ENCODE results near the gene IKZF3. TPM values are rescaled to one million over a fixed set of nuclear protein-coding genes. Genes with fewer than 3 reads are reported as not detected.

IKZF3 gene
- total RNA-seq, 1 experiment from 2014 or later: 0.81 TPM

GRCh38 chr17:39754161-39754957 is 109.8 kb downstream of the IKZF3 start (continued):
- TF ChIP-seq ARID4B (CRISPR knock-in tag; IDR thresholded peaks at IDR 0.05; ENCODE audit: borderline replicate concordance): peak; percentile 70
- peak; percentile 98 for TF ChIP-seq CTCF (IDR thresholded peaks at IDR 0.05)
- peak; percentile 43 for TF ChIP-seq FOXK1 (CRISPR knock-in tag; IDR thresholded peaks at IDR 0.05)
- TF ChIP-seq ETV6 (CRISPR knock-in tag; IDR thresholded peaks at IDR 0.05): peak; percentile 90; the same call in 1 of the 2 replicates
- no peak for TF ChIP-seq ZNF317 (CRISPR knock-in tag; IDR thresholded peaks at IDR 0.05; ENCODE audit: borderline replicate concordance, low read depth)
- TF ChIP-seq NFYB (CRISPR knock-in tag; conservative IDR thresholded peaks at IDR 0.05; ENCODE audit: low read depth): no peak; the same call in 1 of the 2 replicates
- TF ChIP-seq GTF2I (CRISPR knock-in tag; conservative IDR thresholded peaks at IDR 0.05): no peak
- 0 out of 2 replicates have a peak, but pooled peaks have one; percentile 33 for TF ChIP-seq JUN (CRISPR knock-in tag; IDR thresholded peaks at IDR 0.05)
- no peak for TF ChIP-seq ZBTB43 (CRISPR knock-in tag; IDR thresholded peaks at IDR 0.05)
- TF ChIP-seq SP1 (CRISPR knock-in tag; conservative IDR thresholded peaks at IDR 0.05): peak; percentile 59
- TF ChIP-seq ZSCAN18 (CRISPR knock-in tag; IDR thresholded peaks at IDR 0.05): no peak
- no peak for TF ChIP-seq ZMAT4 (CRISPR knock-in tag; IDR thresholded peaks at IDR 0.05)
- no peak for TF ChIP-seq EMX1 (CRISPR knock-in tag; IDR thresholded peaks at IDR 0.05)
- TF ChIP-seq ZNF219 (CRISPR knock-in tag; IDR thresholded peaks at IDR 0.05; ENCODE audit: borderline replicate concordance): peak; percentile 52; the same call in 1 of the 2 replicates
- TF ChIP-seq USF1 (CRISPR knock-in tag; IDR thresholded peaks at IDR 0.05): peak; percentile 16; the same call in 1 of the 2 replicates
- peak; percentile 63; the same call in 1 of the 2 replicates for TF ChIP-seq KAT7 (CRISPR knock-in tag; IDR thresholded peaks at IDR 0.05; ENCODE audit: borderline replicate concordance)
- 0 out of 2 replicates have a peak, but pooled peaks have one; percentile 14 for TF ChIP-seq PRRX2 (CRISPR knock-in tag; IDR thresholded peaks at IDR 0.05)
- peak; percentile 85; the same call in 1 of the 2 replicates for TF ChIP-seq ZNF423 (CRISPR knock-in tag; IDR thresholded peaks at IDR 0.05)
- no peak for TF ChIP-seq ATF1 (CRISPR knock-in tag; IDR thresholded peaks at IDR 0.05)
- no peak; the same call in 1 of the 2 replicates for TF ChIP-seq FOXP4 (CRISPR knock-in tag; IDR thresholded peaks at IDR 0.05)
- TF ChIP-seq ATF6 (CRISPR knock-in tag; IDR thresholded peaks at IDR 0.05): no peak
- TF ChIP-seq TEAD4 (CRISPR knock-in tag; IDR thresholded peaks at IDR 0.05): no peak; the same call in 1 of the 2 replicates
- no peak for TF ChIP-seq SMAD3 (CRISPR knock-in tag; IDR thresholded peaks at IDR 0.05; ENCODE audit: borderline replicate concordance)
